H1 (cell line): ENCODE results near the gene APH1B. TPM values are rescaled to one million over a fixed set of nuclear protein-coding genes. Genes with fewer than 3 reads are reported as not detected.

Experiments
- CHD2 ChIP-seq: IDR thresholded peaks from 2 replicates; pipeline ENCODE4 v1.6.1; 2012; ENCODE audit warnings: low read length, improper control_type of control experiment
- EZH2 ChIP-seq: fragments of 200-600 bp; sonication (generic); IDR thresholded peaks from 2 replicates; pipeline ENCODE4 v1.7.1; 2012; ENCODE audit warnings: low read depth, mild to moderate bottlenecking, moderate library complexity, low read length, inconsistent platforms; ENCODE audit not compliant: severe bottlenecking
- JUND ChIP-seq: IDR thresholded peaks from 2 replicates; pipeline ENCODE4 v1.6.1; 2011; ENCODE audit warnings: mild to moderate bottlenecking, improper control_type of control experiment, low read length
- POU5F1 ChIP-seq: IDR thresholded peaks from 2 replicates; pipeline ENCODE4 v1.6.1; 2011; ENCODE audit warnings: low read depth, mild to moderate bottlenecking, low read length, moderate library complexity
- polyA plus RNA-seq, 7 experiments: library from polyadenylated mRNA; depleted of rRNA in 3 of 7; stranded (reverse) in 5 of 7; unstranded in 2 of 7; fragments of >200 nt in 5 of 7; fragments of 200-250 nt in 2 of 7; gene quantifications; 1 replicate in 5 of 7; 2 replicates in 1 of 7; 4 replicates in 1 of 7; pipeline versions ENCODE4 v1.2.1 to v1.2.3, GENCODE V29; 2011 to 2013; ENCODE audit warnings: missing spikeins in 2 of 7, mixed read lengths in 2 of 7
- total RNA-seq: library from RNA; stranded (reverse); fragmentation: NEBNext Ultra II Directional; extraction: Animal tissue kit (Norgen Biotek cat#: 25700); gene quantifications from 2 replicates; pipeline ENCODE4 v1.2.1, GENCODE V29; 2021
- TF ChIP-seq, protein P1 (sequence below): IDR thresholded peaks from 2 replicates; pipeline ENCODE4 v1.6.1; 2011; ENCODE audit warnings: low read depth, mild to moderate bottlenecking, low read length; ENCODE audit not compliant: insufficient read depth

The APH1B gene
- total and polyA plus RNA-seq, 2 of the 8 experiments (the other 6 are each of a cell fraction or from before 2014, with no cell fraction given) = 11.5 to 22.9 TPM

DNA sequence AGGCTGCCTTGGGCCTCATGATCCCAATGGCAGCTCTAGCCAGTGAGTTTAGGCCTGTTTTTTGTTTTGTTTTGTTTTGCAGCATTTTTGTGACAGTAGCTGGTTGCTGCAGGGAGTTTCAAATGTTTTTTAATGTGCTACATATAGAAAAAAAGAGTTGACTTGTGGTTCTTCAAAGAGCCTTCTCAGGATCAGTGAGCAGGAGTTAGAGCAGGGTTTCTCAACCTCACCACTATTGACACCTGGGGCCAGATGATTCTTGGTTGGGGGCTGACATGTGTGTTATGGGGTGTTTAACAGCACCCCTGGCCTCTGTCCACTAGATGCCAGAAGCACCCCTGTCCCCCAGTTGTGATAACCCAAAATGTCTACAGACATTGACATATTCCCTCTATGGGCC is 17.9 kb downstream of the APH1B start (continued):
- TF ChIP-seq POU5F1 = no peak
- TF ChIP-seq, protein P1, sequence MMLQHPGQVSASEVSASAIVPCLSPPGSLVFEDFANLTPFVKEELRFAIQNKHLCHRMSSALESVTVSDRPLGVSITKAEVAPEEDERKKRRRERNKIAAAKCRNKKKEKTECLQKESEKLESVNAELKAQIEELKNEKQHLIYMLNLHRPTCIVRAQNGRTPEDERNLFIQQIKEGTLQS = no peak
- TF ChIP-seq JUND = no peak
- no peak for TF ChIP-seq EZH2
- TF ChIP-seq CHD2 = no peak
